HuH-7.5 (cell line): ENCODE measurements around the gene ADAMTSL2.

ENCODE experiments used
- DNase-seq: peaks from one replicate; pipeline ENCODE4 v3.0.0; 2011; ENCODE audit warnings: low spot score

ADAMTSL2 gene

DNA sequence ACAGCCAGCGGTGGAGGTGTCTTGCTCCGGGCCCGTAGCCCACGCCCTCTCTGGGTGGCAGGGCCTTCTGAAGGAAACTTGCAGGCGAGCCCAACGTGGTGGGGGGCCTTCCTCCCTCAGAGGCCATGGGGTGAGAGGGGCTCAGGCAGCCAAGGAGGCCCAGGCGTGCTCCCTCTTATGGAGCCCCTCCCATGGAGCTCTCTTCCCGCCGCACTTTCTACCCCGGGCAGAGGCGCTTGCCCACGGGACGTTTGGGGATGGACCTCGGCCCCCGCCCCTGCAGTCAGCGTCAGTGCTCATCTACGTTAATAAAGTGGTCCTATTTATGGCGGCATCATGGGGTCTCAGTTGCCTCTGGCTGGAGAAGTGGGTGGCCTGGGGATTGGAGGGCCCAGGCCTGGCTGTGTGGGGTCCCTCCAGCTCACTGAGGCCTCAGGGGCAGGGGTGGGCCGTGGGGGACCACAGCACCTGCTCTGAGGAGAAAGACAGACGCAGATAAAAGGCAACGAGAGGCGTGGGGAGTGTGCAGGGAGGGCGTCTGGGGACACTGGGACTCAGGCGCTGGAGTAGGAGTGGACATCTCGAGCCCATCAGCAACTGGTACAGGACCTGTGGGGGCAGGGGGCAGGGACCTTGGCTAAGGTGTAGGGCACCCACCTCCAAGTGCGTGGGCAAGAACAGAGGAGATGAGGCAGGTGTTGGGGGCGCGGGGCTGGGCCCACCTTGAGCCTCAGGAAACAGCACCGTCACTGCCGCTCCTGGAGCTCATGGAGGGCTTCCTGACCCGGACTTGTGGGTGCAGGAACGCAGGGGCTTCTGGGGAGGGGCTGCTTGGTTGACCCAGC is 40.9 kb downstream of the ADAMTSL2 start:
- no peak for DNase-seq

- DNase-seq: no peak
These were observed 41.7 kb downstream of the ADAMTSL2 start for GRCh38 chr9:133576031-133576874.

- DNase-seq: no peak
These were observed 42.6 kb downstream of the ADAMTSL2 start for GRCh38 chr9:133576875-133577736.

- DNase-seq: no peak
These were observed 43.2 kb downstream of the ADAMTSL2 start for GRCh38 chr9:133577737-133578112.

GRCh38 chr9:133578524-133579441 is 44.3 kb downstream of the ADAMTSL2 start:
- DNase-seq: no peak

DNA sequence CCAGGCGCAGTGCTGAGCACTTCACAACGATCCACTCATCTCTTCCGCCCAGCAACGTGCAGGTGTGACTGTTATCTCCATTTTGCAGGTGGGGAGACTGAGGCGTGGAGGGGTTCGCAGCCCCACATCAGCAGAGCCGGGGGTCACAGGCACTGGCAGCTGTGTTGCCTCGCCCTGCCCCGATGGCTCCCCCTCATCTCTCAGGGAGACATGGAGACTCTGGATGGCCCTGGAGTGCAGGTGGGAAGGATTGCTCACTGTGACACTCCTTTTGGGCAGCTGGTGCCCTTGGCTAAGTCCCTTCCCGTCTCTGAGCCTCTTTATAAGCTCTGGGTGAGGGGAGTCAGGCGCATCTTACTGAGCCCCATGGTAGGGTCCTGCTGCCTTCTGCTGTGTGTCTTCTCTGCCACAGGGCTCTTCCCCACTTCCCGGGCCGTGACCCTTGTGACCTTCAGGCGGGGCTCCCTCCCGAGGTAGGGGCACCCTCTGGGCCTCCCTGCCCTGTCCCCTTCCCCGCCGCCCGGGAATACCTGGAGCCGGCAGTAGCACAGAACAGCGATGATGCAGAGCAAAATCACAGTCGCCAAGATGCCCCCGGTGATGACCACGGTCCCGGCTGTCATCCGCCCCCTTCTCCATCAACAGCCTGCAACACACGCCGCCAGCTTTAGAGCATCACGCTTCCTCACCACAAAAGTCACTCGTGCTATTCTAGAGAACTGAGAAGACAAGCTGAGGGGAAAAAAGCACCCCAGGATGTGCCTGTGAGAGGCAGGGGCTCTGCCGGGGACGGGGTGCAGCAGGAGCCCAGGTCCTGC is 45.3 kb downstream of the ADAMTSL2 start:
- DNase-seq: no peak

GRCh38 chr9:133580419-133580738 is 45.9 kb downstream of the ADAMTSL2 start:
- no peak for DNase-seq

- no peak for DNase-seq
These were observed 46.5 kb downstream of the ADAMTSL2 start for GRCh38 chr9:133581011-133581410.

GRCh38 chr9:133581513-133582343 is 47.2 kb downstream of the ADAMTSL2 start:
- no peak for DNase-seq

GRCh38 chr9:133582501-133583045 is 48.1 kb downstream of the ADAMTSL2 start:
- DNase-seq: no peak

DNA sequence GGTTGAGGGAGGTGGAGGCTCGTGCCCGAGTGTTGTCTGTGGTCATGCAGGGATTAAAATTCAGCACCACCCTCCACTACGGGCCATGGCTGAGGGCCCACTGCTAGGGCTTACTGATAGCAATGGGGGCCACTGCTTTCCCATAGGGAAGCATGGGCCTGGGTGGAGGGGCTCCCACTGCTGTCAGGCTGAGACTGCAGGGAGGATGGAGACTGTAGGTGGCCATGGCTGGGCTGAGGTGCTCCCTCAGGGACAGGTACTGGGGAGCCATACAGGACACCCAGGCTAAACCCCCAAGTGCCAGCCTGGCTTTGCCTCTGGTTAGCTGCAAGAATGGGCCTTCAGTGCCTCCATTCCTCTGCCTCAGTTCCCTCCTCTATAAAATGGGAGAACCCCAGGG is 48.6 kb downstream of the ADAMTSL2 start:
- DNase-seq: no peak

GRCh38 chr9:133583586-133583985 is 49.1 kb downstream of the ADAMTSL2 start:
- DNase-seq: no peak

- DNase-seq: no peak
These were observed 49.7 kb downstream of the ADAMTSL2 start for GRCh38 chr9:133584167-133584558.

DNA sequence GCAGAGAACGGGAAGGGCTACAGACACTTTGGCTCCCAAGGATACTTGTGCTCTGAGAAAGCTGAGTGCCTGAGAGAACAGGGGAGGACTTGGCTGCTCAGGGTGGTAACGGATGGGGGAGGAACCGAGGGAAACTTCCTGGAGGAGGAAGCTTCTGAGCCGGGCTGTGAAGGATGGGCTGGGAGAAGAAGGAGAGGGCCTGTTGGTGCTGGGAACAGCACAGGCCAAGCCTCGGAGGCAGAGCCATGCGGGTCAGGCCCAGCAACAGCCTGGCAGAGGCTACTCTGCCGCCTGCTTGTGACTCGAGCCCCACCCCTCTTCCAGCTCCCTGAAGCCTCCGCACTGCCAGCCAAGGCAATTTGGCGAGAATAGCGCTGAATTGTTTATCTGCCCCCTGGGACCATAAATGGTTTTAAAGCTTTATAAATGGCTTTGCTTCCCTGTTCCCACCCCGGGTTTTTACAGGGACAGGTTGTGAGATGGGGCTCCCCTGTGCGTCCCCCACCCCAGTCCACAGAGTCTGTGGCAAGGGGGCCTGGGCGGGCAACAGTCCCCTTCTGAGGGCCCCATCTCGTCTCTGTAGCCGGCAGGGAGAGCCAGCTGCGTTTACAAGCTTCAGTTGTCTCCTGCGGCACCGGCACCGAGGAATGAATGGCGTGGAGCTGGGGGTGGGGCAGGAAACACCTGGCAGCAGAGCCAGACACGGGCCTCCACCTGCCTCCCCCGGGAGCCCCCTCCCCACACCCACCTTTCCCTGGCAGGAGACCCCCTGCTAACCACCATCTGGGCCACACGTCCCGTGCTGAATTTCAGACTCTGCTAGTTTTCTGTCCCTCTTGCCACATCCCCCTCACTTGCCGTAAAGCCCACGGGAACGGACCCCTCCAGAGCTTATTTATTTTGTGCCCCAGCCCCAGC is 50.3 kb downstream of the ADAMTSL2 start:
- DNase-seq: no peak

GRCh38 chr9:133585481-133586351 is 51.2 kb downstream of the ADAMTSL2 start:
- DNase-seq: no peak

DNA sequence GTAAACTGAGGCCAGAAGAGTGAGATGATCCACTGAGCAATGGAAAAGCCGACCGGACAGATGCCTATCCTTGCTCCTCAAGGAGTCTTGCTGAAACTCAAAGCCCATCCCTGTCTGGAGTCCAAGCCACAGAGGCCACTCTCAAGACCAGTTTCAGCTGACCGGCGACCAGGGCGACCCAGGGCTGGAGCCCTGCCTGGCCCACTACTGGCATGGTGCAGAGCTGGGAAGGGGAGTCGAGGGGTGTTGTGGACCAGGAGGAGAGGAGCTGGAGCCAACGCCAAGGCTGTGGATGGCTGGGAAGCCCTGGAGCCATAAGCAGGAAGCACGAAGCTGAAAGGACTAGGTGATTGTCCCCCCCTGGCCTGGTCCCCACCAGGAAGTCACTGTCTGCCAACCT is 52.5 kb downstream of the ADAMTSL2 start:
- DNase-seq: no peak

DNA sequence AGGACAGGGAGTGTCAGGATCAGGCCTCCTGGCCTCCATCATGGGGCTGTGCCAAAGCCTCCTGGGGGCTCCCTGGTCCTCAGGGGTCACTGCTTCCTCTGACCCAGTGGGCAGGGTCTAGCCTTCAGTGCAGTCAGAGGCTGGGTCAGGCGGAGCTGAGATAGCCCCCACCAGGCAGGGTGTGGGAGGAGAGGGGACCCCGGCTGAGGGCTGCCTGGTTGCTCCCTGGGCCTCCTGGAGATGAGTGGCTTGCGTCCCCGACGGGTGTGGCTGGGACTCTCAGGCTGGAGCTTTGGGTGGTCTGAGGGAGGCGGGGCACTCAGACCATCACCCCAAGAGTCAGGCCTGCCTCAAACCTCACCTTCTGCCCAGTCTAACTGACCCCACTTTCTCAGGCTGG is 53.0 kb downstream of the ADAMTSL2 start:
- no peak for DNase-seq
